HepG2 (cell line): ENCODE data around the gene PLCXD1. TPM values are rescaled to one million over a fixed set of nuclear protein-coding genes. Genes with fewer than 3 reads are reported as not detected.

ENCODE experiments used
- AHDC1 ChIP-seq: sonication (generic); formaldehyde crosslinking; IDR thresholded peaks from 2 replicates; pipeline ENCODE4 v1.5.1; 2020; ENCODE audit warnings: mild to moderate bottlenecking, missing genetic modification reagents, borderline replicate concordance
- BCLAF1 ChIP-seq: fragments of 450-650 bp; IDR thresholded peaks from 2 replicates; pipeline ENCODE4 v1.6.1; 2017; ENCODE audit warnings: mild to moderate bottlenecking
- CC2D1A ChIP-seq: sonication (generic); formaldehyde crosslinking; IDR thresholded peaks from 2 replicates; pipeline ENCODE4 v1.8.1; 2023; ENCODE audit warnings: mild to moderate bottlenecking, missing genetic modification reagents
- EHMT2 ChIP-seq: fragments of 200-600 bp; sonication (generic); IDR thresholded peaks from 2 replicates; pipeline ENCODE4 v1.7.0; 2017; ENCODE audit warnings: antibody characterized with exemption, low read depth, low read length, borderline replicate concordance
- KDM2A ChIP-seq: sonication (generic); formaldehyde crosslinking; IDR thresholded peaks from 2 replicates; pipeline ENCODE4 v1.4.0; 2020; ENCODE audit warnings: low read depth, missing genetic modification reagents, borderline replicate concordance
- KLF13 ChIP-seq: sonication (generic); formaldehyde crosslinking; IDR thresholded peaks from 2 replicates; pipeline ENCODE4 v1.4.0; 2020; ENCODE audit warnings: mild to moderate bottlenecking, missing genetic modification reagents
- KLF15 ChIP-seq: sonication (generic); formaldehyde crosslinking; IDR thresholded peaks from 2 replicates; pipeline ENCODE4 v1.8.1; 2023; ENCODE audit warnings: borderline replicate concordance, mild to moderate bottlenecking, inconsistent platforms, missing genetic modification reagents, mixed read lengths
- MAFG ChIP-seq: sonication (generic); formaldehyde crosslinking; IDR thresholded peaks from 2 replicates; pipeline ENCODE4 v1.5.1; 2020; ENCODE audit warnings: mild to moderate bottlenecking, missing genetic modification reagents
- MIER3 ChIP-seq: IDR thresholded peaks from 2 replicates; pipeline ENCODE4 v1.6.1; 2016; ENCODE audit warnings: missing compliant biosample characterization, borderline replicate concordance
- MTA3 ChIP-seq: sonication (generic); formaldehyde crosslinking; IDR thresholded peaks from 2 replicates; pipeline ENCODE4 v1.4.0; 2020; ENCODE audit warnings: missing genetic modification reagents
- MYC ChIP-seq: sonication (generic); formaldehyde crosslinking; IDR thresholded peaks from 2 replicates; pipeline ENCODE4 v1.9.0; 2021; ENCODE audit warnings: missing genetic modification reagents, borderline replicate concordance
- NFIC ChIP-seq: IDR thresholded peaks from 2 replicates; pipeline ENCODE4 v1.6.1; 2012; ENCODE audit warnings: mild to moderate bottlenecking, low read length, inconsistent platforms
- REXO4 ChIP-seq: sonication (generic); formaldehyde crosslinking; IDR thresholded peaks from 2 replicates; pipeline ENCODE4 v1.8.0; 2022; ENCODE audit warnings: missing genetic modification reagents, mild to moderate bottlenecking, borderline replicate concordance
- RFX5 ChIP-seq: IDR thresholded peaks from 2 replicates; pipeline ENCODE4 v1.6.1; 2011; ENCODE audit warnings: low read depth, low read length, improper control_type of control experiment
- RFXAP ChIP-seq: sonication (generic); formaldehyde crosslinking; IDR thresholded peaks from 2 replicates; pipeline ENCODE4 v1.4.0; 2020; ENCODE audit warnings: missing genetic modification reagents, borderline replicate concordance
- SIX4 ChIP-seq: sonication (generic); formaldehyde crosslinking; IDR thresholded peaks from 2 replicates; pipeline ENCODE4 v1.4.0; 2020; ENCODE audit warnings: missing genetic modification reagents
- ZEB1 ChIP-seq: IDR thresholded peaks from 2 replicates; pipeline ENCODE4 v1.6.1; 2012; ENCODE audit warnings: mild to moderate bottlenecking, low read depth, inconsistent platforms; ENCODE audit not compliant: insufficient replicate concordance
- ZNF12 ChIP-seq: sonication (generic); formaldehyde crosslinking; IDR thresholded peaks from 2 replicates; pipeline ENCODE4 v1.5.0; 2020; ENCODE audit warnings: missing genetic modification reagents
- ZNF556 ChIP-seq: sonication (generic); formaldehyde crosslinking; IDR thresholded peaks from 2 replicates; pipeline ENCODE4 v1.4.0; 2020; ENCODE audit warnings: mild to moderate bottlenecking, missing genetic modification reagents, borderline replicate concordance
- ZNF773 ChIP-seq: sonication (generic); formaldehyde crosslinking; IDR thresholded peaks from 2 replicates; pipeline ENCODE4 v1.4.0; 2020; ENCODE audit warnings: missing genetic modification reagents, borderline replicate concordance
- polyA plus RNA-seq, 8 experiments: library from polyadenylated mRNA; depleted of rRNA in 3 of 8; stranded (reverse) in 7 of 8; unstranded in 1 of 8; fragments of >200 nt; fragmentation: Illumina TruSeq in 4 of 8; extraction: Trizol in 4 of 8; gene quantifications; 2 replicates each; pipeline versions ENCODE4 v1.2.1 to v1.2.3, GENCODE V29; 2011 to 2016; ENCODE audit warnings: low read depth in 4 of 8, missing spikeins in 1 of 8, mixed read lengths in 1 of 8; ENCODE audit not compliant: insufficient read depth in 1 of 8
- total RNA-seq, 5 experiments: library from RNA; depleted of rRNA; stranded (reverse); fragments of >200 nt; fragmentation: Illumina TruSeq; extraction: Trizol; gene quantifications; 2 replicates each; pipeline ENCODE4 v1.2.3, GENCODE V29; 2016; ENCODE audit warnings: low read depth in 1 of 5

PLCXD1 gene
- total and polyA plus RNA-seq, 2 of the 13 experiments (the other 11 are each of a cell fraction or from before 2014, with no cell fraction given), result 87.7 to 153 TPM

DNA sequence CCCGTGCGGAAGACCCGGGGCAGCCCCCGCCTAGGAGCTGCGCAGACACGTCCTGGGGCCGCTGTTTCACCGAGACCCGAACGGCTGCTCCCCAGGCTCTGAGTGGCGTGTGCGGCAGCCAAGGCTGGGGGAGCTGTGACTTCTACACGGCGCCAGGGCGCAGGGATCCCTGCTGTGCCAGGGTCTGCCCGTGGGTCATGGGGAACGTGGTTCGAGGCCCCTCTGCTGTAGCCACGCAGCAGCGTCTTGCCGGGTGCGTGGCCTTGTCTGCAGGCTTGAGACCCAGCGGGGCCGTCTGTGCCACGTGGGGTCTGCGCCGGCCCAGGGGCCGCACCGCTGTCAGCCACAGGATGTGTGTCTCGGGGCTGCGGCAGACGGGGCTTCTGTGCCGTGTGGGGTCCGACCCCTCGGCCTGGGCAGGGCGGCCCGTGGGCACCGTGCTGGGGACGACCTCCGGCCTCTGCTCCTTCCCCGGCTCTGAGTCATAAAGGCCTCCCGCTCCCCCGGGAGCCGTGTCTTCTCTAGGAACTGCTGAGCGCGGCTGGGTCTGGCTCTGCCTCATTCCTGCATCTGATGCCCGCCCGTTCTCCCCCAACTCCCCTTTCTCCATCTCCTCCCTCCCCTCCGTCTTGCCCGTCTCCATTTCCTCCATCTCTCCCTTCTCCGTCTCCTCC lies 50.1 kb downstream of the PLCXD1 start (continued):
- TF ChIP-seq BCLAF1 (no peak), MYC (peak; percentile 16; the same call in 1 of the 2 replicates), MTA3 (CRISPR knock-in tag) (no peak), NFIC (no peak), MAFG (no peak), AHDC1 (CRISPR knock-in tag) (no peak), KDM2A (CRISPR knock-in tag) (peak; percentile 86), KLF13 (CRISPR knock-in tag) (no peak), SIX4 (CRISPR knock-in tag) (no peak), ZNF773 (no peak), CC2D1A (no peak), ZEB1 (no peak), RFXAP (CRISPR knock-in tag) (no peak), EHMT2 (no peak), MIER3 (no peak), RFX5 (no peak), ZNF12 (CRISPR knock-in tag) (no peak), KLF15 (CRISPR knock-in tag) (no peak), ZNF556 (CRISPR knock-in tag) (no peak), REXO4 (no peak)
